GM18517 (cell line): ENCODE data around the gene CEP83.
A peak's percentile ranks its signal among the peaks of the same experiment; 100 is the strongest.
"Not testable (repeated sequence)": the region's sequence is repeated elsewhere in the genome, so short reads cannot be mapped to it uniquely, and the experiment has no call there.

Experiments used
- ATAC-seq: cut with Tn5 transposase; IDR thresholded peaks from one replicate; pipeline ENCODE4 v1.9.1; 2021; ENCODE audit warnings: mild to moderate bottlenecking, moderate library complexity; ENCODE audit not compliant: unreplicated experiment

Gene CEP83

DNA sequence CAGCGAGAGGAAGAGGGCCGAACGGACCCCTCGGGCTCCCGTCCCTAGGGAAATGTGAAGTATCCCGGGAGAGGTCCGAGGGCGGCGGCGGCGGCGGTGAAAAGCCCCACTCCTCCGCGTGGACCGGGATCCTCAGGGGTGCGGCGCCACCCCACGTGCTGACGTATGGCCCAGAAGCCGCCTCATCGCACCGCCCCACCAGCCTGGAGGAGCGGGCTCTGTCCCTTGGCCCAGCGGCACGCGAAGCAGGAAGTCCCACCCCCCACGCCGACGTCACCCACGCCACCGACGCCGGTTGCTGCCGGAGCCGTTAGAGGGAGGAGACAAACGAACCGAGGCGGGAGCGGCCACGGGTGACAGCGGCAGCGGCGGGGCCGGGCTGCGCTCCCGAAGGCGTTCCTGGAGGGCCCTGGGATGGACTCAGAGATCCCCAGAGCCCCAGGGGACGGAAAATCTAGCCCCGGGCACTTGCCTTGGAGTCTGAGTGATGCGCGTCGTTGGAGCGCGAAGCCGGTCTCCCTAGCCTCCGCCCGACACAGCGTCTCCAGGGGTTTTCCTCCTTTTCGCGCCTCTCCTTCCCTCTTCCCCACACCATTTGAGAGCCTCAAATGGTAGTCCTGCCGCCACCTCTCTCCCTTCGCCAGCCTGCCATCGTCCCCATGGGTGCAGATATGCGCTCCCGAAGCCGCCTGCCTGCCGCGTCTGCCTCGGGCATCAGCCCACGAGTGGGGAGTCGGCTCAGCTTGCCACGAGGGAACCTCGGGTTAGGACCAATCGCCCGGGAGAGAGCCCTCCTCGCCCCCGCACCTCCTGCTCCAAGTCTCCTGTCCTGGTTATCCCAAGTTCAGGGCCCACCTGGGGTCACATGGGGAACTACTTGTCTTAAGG, at the start of gene CEP83:
Gene CEP83 (minus strand): TSS at position 140 of the 888 bp plus-strand sequence. CDS start 47,377 bp downstream, outside the sequence.
- peak; percentile 92 for ATAC-seq

- no peak for ATAC-seq
Observed at GRCh38 chr12:94509317-94509716, 49.6 kb upstream of the CEP83 start.

- no peak for ATAC-seq
Observed at GRCh38 chr12:94507455-94507854, 47.8 kb upstream of the CEP83 start.

DNA sequence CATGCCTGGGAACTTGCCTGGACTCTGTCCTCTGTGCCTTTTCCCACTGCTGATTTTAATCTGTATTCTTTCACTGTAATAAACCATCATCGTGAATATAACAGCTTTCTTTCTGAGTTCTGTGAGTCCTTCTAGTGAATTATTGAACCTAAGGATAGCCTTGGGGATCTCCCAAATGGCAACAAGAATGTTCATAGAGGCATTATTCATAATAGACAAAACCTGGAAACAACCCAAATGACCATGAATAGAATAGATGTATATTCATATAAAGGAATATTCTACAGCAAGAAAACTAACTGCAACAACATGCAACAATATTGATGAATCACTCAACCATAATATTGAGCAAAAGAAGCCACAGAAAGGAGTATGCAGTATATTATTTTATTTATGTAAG, 44.7 kb upstream of the CEP83 start:
- no peak for ATAC-seq

DNA sequence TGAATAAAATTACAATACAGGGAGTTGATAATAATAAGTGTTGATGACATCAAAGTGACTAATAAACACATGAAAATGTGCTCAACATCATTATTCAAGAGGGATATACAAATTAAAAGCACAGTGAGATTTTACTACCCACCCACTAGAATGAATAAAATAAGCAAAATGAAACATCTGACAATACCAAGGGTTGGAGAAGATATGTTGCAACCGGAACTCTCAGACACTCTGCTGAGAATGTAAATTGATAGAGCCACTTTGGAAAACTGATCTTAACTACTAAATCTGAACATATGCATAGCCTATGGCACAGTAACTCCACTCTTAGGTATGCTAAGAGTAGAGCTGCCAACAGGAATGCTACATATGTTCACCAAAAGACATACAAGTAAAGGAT, 44.0 kb upstream of the CEP83 start:
- no peak for ATAC-seq

DNA sequence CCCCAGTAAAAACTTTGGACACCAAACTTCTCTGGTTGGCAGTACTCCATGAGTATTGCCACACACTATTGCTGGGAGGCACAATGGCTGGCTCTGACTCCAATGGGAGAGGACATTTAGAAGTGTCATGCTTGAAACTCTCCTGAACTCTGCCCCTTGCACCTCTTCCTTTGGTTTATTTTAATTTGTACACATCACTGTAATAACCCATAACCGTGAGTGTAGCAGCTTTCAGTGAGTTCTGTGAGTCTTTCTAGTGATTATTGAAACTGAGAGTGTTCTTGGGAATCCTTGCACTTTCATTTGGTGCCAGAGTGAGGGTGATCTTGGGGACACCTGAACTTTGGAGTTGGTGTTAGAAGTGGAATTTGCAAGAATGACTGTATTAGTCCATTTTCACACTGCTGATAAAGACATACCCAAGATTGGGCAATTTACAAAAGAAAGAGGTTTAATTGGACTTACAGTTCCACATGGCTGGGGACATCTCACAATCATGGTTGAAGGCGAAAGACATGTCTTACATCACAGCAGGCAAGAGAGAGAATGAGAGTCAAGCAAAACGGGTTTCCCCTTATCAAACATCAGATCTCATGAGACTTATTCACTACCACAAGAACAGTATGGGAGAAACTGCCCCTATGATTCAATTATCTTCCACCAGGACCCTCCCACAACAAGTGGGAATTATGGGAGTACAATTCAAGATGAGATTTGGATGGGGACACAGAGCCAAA, 41.3 kb upstream of the CEP83 start:
- no peak for ATAC-seq

DNA sequence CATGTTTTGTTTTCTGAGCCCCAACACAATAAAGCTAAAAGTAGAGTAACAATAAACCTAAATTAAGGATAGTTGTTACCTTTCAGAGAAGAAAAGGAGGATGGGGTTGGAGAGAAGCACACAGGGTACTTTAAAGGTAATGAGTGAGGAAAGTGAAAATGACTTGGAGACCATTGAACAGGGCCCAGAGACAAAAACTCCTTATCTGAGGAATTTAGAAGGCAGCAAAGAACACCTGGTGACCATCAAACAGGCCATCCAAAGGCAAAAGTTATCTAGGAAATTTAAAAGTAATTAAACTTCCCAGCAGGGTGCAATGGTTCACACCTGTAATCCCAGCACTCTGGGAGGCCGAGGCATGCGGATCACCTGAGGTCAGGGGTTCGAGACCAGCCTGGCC, 39.0 kb upstream of the CEP83 start:
- no peak for ATAC-seq

- ATAC-seq, result no peak
Observed at GRCh38 chr12:94498073-94498472, 38.4 kb upstream of the CEP83 start.

DNA sequence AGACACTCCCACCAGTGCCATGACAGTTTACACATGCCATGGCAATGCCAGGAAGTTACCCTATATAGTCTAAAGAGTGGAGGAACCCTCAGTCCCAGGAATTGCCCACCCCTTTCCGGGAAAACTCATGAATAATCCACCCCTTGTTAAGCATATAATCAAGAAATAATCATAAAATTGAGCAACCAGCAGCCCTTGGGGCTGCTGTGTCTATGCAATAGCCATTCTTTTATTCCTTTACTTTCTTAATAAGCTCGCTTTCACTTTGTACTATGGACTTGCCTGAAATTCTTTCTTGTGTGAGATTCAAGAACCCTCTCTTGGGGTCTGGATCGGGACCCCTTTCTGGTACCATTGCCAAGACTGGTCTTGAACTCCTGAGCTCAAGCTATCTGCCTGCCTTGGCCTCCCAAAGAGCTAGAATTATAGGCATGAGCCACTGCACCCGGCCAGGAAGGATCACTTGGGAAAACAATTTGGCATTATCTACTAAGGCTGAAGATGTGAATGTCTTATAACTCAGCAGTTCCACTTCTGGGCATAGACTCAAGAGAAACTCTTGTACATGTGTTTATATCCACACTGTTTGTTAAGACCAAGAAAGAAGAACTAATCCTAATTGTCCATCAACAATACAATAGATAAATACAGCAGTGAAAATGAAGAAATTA, 35.9 kb upstream of the CEP83 start:
- ATAC-seq, result no peak

- no peak for ATAC-seq
Observed at GRCh38 chr12:94491489-94491888, 31.8 kb upstream of the CEP83 start.

DNA sequence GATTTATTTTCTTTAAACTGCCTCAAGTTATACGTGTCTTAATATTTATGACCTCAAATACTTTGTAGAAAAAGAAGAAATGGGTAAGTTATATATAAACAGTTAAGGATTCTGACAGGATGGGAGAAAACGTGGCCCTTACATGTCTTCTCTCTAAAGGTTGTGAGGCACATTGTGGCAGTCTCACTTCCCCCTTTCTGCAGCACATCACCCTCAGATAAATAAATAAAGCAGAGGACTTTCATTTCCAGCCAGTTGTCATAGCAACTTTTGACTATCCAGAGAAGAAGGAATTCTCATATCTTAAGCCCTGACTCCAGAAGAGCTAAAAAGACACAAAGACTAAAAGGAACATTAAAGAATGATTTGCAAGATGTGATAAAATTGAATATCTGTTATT, 28.8 kb upstream of the CEP83 start:
- peak; percentile 96 for ATAC-seq

GRCh38 chr12:94481734-94482133, 22.1 kb upstream of the CEP83 start:
- ATAC-seq, result no peak

DNA sequence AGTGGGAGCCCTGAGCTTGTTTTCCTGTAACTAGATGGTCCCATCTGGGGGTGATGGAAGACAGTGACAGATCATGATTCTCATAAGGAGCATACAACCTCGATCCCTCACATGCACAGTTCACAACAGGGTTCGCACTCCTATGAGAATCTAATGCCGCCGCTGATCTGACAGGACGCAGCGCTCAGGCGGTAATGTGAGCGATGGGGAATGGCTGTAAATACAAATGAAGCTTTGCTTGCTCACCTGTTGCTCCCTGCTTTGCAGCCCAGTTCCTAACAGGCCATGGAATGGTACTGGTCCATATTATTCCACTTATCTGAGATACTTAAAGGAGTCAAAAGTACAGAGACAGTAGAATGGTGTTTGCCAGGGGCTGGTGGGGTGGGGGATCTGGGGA, 9.9 kb upstream of the CEP83 start:
- no peak for ATAC-seq

- no peak for ATAC-seq
Observed at GRCh38 chr12:94460616-94460959, 921 bp upstream of the CEP83 start.

- ATAC-seq, result peak; percentile 45
Observed at GRCh38 chr12:94458877-94459727, 565 bp downstream of the CEP83 start.

GRCh38 chr12:94457311-94457710, 2.4 kb downstream of the CEP83 start:
- ATAC-seq, result no peak

DNA sequence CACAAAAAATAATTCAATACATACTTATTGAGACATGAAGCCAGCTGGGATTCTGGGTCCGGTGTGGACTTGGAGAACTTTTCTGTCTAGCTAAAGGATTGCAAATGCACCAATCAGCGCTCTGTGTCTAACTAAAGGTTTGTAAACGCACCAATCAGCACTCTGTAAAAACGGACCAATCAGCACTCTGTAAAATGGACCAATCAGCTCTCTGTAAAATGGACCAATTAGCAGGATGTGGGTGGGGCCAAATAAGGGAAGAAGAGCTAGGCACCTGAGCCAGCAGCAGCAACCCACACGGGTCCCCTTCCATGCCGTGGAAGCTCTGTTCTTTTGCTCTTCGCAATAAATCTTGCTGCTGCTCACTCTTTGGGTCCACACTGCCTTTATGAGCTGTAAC, 5.3 kb downstream of the CEP83 start:
- ATAC-seq, result not testable (repeated sequence)

DNA sequence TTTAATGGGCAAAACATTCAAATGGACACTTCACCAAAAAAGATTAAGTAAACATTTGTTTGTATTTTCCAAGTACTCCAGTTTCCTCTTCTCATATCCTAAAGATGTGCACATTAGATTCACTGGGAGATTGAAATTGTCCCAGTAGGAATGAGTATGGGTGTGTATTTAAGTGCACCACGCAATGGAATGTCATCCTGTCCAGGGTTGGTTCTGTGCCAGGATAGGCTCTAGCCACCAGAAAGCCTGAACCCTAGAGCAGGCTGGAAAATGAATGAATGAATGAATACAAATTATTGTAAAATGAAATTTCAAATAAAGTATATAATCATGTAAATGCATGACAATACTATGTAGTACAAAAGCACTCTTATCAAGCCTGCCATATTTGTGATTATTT, 14.0 kb downstream of the CEP83 start:
- ATAC-seq, result no peak

- no peak for ATAC-seq
Observed at GRCh38 chr12:94437303-94437702, 22.4 kb downstream of the CEP83 start.

DNA sequence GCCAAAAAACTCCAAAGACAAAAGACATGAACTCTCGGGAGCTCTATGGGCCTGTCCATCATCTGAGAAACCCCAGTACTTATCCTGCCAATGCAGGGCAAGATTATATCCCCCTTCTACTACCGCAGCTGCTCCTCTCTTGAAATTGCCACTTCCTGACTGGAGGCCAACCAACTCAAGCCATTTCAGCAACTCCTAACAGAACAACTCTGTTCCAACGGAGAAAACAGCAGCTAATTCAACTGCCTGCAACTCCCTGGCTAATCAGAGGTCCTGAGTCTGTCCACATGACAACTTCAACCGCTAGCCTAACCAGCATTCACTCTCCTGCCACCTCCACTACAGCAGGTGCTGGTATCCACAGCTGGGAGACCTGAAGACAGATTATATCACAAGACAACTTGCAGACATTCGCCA, 24.1 kb downstream of the CEP83 start:
- ATAC-seq, result peak; percentile 63

GRCh38 chr12:94434171-94434570, 25.5 kb downstream of the CEP83 start:
- no peak for ATAC-seq
